ENCODE data around the gene TOM1L1.

The TOM1L1 gene

GRCh38 chr17:54937426-54937825, 36.8 kb downstream of the TOM1L1 start:
- no peak for DNase-seq (ENCODE audit: low read depth)
- no peak overlapping the region for H3K4me3 ChIP-seq (ENCODE audit: low read depth, low read length)
- TF ChIP-seq CTCF (IDR thresholded peaks at IDR 0.05; ENCODE audit: insufficient read depth, low read depth, low read length, missing control alignments), result no peak

- no peak overlapping the region for H3K4me3 ChIP-seq (ENCODE audit: low read depth, low read length)
- DNase-seq (ENCODE audit: low read depth), result no peak
- no peak for TF ChIP-seq CTCF (IDR thresholded peaks at IDR 0.05; ENCODE audit: insufficient read depth, low read depth, low read length, missing control alignments)
Observed at GRCh38 chr17:54941285-54941684, 40.6 kb downstream of the TOM1L1 start.

- DNase-seq (ENCODE audit: low read depth), result no peak
- no peak for TF ChIP-seq CTCF (IDR thresholded peaks at IDR 0.05; ENCODE audit: insufficient read depth, low read depth, low read length, missing control alignments)
- H3K4me3 ChIP-seq (ENCODE audit: low read depth, low read length), result no peak overlapping the region
Observed at GRCh38 chr17:54944796-54945195, 44.1 kb downstream of the TOM1L1 start.

- DNase-seq (ENCODE audit: low read depth), result no peak
- no peak overlapping the region for H3K4me3 ChIP-seq (ENCODE audit: low read depth, low read length)
- no peak for TF ChIP-seq CTCF (IDR thresholded peaks at IDR 0.05; ENCODE audit: insufficient read depth, low read depth, low read length, missing control alignments)
Observed at GRCh38 chr17:54945231-54945630, 44.6 kb downstream of the TOM1L1 start.

DNA sequence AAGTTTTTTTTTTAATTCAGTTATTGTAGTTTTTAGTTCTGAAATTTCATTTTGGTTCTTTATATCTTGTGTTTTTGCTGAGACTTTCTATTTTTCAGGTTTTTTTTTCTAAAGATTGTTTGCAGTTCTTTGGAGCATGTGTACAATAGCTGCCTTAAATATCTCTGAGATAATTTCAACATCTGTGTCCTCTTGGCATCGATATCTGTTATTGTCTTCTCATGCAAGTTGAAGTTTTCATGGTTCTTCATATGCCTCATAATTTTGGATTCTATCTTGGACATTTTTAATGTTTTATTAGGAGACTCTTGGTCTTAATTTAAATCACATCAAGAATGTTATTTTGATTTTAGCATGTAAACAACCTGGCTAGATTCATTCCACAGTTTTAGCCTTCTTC, 45.0 kb downstream of the TOM1L1 start:
- DNase-seq (ENCODE audit: low read depth), result no peak
- H3K4me3 ChIP-seq (ENCODE audit: low read depth, low read length), result no peak overlapping the region
- no peak for TF ChIP-seq CTCF (IDR thresholded peaks at IDR 0.05; ENCODE audit: insufficient read depth, low read depth, low read length, missing control alignments)

DNA sequence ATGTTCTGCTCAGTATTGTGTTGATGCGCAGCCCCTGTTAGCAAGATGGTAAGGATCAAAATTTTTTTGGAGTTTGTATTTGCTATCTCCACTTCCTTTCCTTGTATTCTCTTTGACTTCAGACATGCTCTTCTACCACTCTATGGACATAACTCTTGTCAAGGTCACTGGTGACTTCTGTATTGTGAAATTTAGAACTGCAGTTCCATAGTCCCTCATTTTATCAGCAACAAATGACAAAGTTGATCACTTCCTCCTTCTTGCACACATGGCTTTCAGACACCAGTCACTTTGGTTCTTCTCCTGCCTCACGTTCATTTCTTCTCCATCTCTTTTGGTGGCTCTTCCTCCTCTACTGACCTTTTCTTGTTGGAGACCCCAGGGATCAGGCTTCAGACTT, 46.7 kb downstream of the TOM1L1 start:
- TF ChIP-seq CTCF (IDR thresholded peaks at IDR 0.05; ENCODE audit: insufficient read depth, low read depth, low read length, missing control alignments), result no peak
- H3K4me3 ChIP-seq (ENCODE audit: low read depth, low read length), result no peak overlapping the region
- no peak for DNase-seq (ENCODE audit: low read depth)

DNA sequence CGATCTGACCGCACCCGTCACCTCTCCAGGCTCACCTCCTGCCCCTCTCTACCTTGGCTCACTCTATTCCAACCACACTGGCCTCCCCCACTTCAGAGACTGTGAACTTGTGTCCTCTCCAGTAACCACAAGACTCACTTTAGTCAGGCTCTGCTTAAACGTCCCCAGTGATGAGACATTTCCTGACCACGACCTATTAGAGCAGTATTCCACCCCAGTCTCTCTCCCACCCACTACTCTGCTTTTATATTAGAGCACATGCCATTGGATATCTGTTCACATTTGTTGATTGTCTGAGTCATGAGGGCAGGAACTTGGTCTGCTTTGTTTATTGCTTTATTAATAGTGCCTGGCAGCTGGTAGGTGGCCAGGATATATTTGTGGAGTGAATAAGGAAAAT, 47.7 kb downstream of the TOM1L1 start:
- H3K4me3 ChIP-seq (ENCODE audit: low read depth, low read length), result no peak overlapping the region
- DNase-seq (ENCODE audit: low read depth), result peak; percentile 7
- no peak for TF ChIP-seq CTCF (IDR thresholded peaks at IDR 0.05; ENCODE audit: insufficient read depth, low read depth, low read length, missing control alignments)

Measured in GM12865 (cell line).